GM19035 (cell line): ENCODE measurements around the gene ZNF701.
"Not testable (repeated sequence)": the region's sequence is repeated elsewhere in the genome, so short reads cannot be mapped to it uniquely, and the experiment has no call there.

Source experiments
- ATAC-seq: cut with Tn5 transposase; IDR thresholded peaks from one replicate; pipeline ENCODE4 v1.9.1; 2021; ENCODE audit not compliant: unreplicated experiment

ZNF701 gene

DNA sequence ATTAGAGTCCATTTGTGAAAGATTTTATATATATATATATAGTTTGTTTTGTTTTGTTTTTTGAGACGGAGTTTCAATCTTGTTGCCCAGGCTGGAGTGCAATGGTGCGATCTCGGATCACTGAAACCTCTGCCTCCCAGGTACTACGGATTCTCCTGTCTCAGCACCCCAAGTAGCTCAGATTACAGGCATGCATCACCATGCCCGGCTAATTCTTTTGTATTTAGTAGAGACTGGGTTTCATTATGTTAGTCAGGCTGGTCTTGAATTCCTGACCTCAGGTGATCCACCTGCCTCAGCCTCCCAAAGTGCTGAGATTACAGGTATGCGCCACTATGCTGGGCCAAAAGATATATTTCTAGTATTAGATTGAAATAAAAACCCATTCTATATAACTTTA, 4.0 kb upstream of the ZNF701 start:
- no peak for ATAC-seq

DNA sequence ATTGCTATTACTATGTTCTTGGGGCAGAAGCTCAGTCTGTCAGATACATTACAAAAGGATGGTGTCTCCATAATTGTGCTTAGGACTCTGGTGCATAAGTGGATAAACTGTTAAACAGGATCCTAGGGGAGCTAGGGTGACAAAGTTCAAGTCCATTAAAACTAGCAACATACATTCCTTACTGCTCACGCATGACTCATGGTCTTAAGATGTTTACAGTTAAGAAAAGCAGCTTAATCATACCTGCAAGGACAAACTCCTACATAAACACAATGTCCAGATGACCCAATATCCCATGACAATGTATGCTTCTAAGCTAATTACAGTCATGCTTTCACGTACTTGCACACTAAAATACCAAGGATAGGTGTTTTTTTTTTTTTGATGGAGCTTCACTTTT, 3.5 kb upstream of the ZNF701 start:
- ATAC-seq: no peak

DNA sequence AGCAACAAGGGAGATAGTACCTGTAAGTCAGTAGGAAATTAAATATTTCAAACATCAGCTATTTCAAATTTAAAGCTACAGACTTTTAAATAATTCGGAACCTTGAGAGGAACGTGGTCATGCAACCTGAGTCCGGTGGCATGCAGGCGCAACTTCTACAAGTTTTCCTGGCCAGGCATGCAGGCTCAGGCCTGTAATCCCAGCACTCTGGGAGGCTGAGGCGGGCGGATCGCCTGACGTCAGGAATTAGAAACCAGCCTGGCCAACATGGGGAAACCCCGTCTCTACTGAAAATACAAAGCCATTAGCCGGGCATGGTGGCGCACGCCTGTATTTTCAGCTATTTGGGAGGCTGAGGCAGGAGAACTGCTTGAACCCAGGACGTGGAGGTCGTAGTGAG, 2.2 kb upstream of the ZNF701 start:
- no peak for ATAC-seq

DNA sequence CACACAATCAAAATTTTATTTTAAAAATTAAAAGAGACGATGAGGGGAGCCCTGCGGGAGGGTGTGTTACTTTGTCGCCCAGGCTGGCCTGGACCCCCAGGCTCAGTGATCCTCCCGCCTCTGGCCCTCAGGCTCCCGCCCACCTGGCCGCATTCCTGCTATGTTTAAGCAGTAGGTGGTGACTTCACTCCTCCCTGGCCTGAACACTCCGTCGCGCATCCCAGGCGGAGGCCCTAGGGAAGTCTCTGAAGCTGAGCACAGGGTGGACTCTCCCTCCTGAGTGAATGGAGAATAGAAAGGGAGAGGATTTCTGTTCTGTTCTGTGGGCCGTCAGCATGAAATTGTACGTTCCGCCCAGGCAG, 468 bp upstream of the ZNF701 start:
- ATAC-seq: peak; percentile 11

DNA sequence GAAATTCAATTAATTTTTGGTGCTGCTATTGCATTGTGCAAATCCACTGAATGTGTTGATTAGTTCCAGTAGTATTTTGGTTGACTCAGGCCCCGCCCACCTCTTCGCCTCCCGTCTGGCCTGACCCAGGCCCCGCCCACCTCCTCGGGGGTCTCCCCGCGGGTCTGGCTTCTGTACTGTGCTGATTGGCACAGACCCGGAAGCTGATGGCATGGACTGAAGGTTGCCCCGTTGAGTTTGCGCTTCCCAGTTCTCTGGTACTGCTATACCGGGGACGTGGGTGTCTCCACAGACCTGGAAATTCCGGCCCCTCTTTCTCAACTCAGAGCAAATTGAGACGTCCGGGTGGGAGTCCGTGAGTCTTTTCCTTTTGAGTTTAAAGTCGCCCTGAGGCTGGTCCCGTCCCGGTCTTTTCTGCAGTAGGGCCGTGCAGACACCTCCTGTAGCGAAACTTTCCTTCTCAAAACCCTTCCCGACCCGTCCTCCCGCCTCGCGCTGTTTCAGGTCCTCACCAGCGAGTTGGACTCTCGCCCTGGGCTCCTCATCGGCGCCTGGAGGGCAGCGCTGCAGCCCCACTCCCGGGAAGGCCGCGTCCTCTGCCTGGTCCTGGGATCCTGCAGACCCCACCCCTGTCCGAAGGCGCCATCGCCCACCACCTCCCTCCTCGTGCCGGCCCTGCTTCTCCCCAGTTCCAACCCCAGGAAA, 14.8 kb downstream of the ZNF701 start:
- no peak for ATAC-seq

DNA sequence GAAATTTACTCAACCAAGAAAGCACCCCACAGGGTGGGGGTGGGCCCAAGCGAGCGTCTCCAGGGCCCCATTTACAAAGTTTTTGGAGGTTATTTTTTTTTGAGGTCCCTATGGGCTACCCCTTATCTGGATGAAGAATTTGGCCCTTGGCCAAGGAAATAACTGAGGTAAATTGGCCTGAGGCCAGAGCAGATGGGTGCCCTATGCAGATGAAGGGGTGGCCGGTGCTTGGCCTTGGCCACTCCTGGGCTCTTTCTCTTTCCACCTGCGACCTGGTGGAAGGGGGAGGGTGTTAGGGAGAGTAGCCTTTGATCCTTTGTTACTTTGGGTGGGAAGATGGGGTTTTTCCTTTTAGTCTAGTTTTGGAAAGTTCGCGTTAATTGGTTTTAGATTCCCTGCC, 15.5 kb downstream of the ZNF701 start:
- no peak for ATAC-seq

DNA sequence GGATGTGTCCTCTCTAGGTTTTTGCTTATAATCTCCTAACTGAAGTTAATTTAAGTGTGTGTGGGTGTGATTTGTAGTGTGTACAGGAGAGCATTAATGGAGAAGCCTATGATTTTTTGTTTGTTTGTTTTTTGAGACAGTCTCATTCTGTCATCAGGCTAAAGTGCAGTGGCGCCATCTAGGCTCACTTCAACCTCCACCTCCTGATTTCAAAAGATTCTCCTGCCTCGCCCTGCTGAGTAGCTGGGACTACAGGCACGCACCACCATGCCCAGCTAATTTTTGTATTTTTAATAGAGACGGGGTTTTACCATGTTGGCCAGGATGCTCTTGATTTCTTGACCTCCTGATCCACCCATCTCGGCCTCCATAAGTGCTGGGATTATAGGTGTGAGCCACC, 20.6 kb downstream of the ZNF701 start:
- no peak for ATAC-seq

DNA sequence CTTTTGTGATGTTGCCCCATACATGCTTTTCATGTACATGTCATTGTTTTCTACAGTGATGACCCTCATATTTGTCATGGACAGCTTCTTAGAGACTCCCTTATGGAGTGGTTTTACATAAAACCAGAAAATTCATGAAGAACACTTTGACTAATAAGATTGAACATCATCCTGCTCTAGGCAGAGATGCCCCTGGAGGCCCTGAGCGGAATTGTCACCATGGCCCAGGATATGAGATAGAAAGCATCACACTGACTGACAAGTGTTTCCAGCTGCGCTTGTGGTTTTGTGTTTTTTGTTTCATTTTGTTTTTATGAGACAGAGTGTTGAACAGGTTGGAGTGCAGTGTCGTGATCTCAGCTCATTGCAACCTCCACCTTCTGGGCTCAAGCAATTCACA, 22.2 kb downstream of the ZNF701 start:
- ATAC-seq: no peak

DNA sequence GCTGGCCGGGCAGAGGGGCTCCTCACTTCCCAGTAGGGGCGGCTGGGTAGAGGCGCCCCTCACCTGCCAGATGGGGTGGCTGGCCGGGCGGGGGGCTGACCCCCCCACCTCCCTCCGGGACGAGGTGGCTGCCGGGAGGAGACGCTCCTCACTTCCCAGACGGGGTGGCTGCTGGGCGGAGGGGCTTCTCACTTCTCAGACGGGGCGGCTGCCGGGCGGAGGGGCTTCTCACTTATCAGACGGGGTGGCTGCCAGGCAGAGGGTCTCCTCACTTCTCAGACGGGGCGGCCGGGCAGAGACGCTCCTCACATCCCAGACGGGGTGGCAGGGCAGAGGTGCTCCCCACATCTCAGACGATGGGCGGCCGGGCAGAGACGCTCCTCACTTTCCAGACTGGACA, 23.4 kb downstream of the ZNF701 start:
- not testable (repeated sequence) for ATAC-seq

DNA sequence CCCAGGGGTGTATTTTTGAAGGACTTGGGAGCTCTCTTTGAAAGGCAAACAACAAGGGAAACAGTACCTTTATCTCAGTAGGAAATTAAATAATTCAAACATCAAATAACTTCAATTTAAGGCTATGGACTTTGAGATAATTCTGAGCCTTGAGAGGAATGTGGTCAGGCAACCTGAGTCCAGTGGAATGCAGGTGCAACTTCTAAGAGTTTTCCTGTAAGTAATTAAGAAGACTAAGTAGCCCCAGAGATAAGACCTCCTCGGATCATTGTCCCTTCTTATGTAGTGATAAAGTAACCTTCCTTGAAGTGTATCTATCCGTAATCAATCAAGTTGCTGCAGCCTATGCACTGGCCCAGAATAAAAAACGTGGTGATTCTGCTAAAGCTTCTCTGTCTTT, 29.2 kb downstream of the ZNF701 start:
- ATAC-seq: no peak

DNA sequence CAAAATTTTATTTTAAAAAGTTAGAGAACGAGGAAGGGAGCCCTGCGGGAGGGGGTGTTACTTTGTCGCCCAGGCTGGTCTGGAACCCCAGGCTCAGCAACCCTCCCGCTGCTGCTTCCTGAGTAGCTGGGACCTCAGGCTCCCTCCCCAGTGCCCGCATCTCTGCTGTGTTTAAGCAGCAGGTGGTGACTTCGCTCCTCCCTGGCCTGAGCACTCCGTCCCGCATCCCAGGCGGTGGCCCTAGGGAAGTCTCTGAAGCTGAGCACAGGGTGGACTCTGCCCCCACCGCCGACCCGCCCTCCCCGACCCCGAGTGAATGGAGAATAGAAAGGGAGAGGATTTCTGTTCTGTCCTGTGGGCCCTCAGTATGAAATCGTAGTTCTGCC, 30.5 kb downstream of the ZNF701 start:
- peak; percentile 19 for ATAC-seq

DNA sequence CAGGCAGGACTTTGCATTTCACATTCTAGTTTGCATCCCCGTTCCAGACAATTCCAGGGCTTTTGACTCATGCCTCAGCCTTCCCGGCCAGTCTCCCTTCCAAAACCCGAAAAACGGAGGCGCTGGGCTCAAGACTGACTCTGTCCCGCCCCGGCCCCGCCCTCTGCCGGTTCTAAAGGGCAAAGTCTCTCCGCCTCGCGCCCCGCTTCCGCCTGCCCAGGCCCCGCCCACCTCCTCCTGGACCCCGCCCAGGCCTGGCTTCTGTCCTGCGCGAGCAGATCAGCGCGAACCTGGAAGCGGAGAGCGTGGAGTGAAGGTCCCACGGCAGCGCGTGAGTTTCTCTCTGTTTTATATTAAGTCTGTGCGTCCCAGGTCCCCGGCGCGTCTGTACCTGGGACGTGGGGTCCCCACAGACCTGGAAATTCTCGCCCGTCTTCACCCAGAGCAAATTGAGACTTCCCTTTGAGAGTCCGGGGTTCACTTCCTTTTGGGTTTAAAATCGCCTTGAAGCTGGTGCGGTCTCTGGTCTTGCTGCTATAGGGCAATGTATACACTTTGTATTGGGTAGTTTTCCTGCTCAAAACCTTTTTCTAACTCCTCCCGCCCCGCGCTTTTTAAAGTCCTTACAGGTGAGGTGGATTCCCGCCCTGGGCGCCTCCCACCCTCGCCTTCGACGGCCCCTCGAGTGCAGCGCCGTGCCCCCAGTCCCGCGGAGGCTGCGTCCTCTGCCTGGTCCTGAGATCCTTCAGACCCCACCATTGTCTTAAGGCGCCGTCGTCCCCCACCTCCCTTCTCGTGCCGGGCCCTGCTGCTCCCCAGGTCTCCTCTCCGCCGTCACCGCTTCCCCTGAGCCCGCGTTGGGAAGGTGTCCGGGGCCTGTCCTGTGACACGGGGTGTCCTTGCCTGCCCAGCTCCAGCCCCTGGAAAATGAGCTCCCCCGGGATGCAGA, 31.2 kb downstream of the ZNF701 start:
- peak; percentile 91 for ATAC-seq

DNA sequence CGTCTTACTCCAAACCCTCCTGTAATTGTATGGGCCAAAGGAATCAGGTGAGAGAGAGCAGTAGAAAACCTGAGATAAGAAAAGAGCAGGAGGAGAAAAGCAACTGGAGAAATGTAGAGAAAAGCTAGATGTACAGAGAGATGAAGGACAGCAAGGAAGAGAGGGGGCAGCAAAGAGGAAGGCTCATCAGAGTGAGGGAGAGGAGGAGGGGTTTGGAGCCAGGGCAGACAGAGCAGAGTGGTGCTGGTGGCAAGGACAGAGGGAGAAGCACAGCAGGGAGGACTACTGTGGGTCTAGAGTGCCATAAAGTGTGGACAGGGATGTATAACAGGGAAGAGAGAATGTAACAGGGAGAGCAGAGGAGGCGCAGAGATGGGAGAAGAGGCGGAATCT, 31.9 kb downstream of the ZNF701 start:
- ATAC-seq: not testable (repeated sequence)

DNA sequence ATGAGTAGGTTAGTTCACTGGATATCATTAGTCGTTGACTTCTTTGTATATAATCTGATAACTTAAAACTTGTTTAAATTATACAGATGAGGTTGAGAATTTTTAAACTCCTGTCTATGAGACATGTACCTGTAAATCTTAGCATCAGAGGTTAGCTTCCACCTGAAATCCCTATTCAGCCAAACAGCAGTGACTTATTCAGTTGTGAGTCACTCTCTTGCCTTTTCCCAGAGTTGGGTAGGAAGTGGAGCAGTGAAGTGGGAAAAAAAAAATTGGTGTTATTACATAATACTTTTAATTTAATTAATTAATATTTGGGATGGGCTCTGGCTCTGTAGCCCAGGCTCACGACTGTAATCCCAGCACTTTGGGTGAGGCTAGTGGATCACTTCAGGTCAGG, 32.9 kb downstream of the ZNF701 start:
- ATAC-seq: no peak

DNA sequence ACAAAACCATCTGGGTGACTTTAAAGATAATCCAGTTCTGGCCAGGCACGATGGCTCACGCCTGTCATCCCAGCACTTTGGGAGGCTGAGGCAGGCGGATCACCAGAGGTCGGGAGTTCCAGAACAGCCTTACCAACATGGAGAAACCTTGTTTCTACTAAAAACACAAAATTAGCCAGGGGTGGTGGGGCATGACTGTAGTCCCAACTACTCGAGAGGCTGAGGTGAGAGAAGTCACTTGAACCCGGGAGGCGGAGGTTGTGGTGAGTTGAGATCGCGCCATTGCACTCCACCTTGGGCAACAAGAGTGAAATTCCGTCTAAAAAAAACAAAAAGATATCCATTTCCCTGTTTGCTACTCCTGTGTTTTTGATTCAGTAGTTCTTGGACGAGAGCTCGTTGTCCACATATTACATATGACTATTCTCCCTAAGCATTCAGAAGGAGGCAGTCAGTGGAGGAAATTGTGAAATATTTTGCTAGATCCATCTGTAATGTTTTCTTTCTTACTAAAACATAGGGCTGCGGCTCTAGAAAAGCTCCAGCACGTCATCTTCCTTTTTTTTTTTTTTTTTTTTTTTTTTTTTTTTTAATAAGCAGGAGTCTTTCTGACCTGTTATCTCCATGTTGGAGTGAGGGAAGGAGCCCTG, 33.6 kb downstream of the ZNF701 start:
- no peak for ATAC-seq

DNA sequence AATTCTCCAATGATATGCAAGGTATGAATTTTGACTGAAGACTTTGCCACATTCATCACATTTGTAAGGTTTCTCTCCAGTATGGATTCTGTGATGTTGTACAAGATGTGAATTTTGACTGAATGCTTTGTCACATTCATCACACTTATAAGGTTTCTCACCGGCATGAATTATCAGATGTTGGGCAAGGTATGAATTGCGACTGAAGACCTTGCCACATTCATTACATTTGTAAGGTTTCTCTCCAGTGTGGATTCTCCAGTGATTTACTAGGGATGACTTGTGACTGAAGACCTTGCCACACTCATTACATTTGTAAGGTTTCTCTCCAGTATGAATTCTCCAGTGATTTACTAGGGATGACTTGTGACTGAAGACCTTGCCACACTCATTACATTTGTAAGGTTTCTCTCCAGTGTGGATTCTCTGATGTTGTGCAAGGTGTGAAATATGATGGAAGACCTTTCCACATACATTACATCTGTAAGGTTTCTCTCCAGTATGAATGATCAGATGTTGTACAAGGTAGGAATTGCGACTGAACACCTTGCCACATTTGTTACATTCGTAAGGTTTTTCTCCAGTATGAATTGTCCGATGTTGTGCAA, 43.3 kb downstream of the ZNF701 start:
- no peak for ATAC-seq

DNA sequence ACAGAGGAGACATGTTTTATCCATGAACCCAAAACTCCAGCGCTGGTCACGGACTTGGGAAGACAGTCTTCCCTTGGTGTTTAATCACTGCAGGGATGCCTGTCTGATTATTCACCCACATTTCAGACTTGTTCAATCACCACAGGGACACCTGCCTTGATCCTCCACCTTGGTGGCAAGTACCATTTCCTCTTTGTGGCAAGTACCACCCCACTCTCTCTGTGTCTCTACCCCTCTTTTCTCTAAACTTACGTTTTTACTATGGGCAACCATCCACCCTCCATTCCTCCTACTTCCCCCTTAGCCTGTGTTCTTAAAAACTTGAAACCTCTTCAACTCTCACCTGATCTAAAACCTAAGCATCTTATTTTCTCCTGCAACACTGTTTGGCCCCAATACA, 51.3 kb downstream of the ZNF701 start:
- no peak for ATAC-seq

DNA sequence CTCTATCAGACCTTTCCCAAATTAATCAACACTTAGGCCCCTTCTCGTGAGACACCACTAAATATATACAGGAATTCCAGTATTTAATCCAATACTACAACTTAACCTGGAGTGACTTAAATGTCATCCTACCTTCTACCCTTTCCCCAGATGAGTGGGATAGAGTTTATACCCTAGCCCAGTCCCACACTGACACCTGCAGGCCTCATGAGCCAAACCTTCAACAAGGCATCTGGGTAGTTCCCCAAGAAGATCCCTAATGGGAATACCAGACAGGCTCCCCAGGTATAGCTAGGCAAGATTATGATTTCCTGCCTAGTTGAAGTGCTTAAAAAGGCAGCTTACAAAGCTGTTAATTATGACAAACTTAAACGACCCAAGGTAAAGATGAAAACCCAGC, 52.2 kb downstream of the ZNF701 start:
- ATAC-seq: no peak

DNA sequence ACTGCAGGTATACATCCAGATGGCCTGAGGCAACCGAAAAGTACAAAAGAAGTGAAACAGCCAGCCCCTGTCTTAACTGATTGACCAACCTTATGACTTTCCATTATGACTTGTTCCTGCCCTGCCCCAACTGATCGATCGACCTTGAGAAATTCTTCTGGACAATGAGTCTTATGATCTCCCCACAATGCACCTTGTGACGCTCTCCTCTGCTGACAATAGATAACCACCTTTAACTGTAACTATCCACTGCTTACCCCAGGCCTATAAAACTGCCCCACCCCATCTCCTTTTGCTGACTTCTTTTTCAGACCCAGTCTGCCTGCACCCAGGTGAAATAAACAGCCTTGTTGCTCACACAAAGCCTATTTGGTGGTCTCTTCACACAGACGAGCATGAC, 56.8 kb downstream of the ZNF701 start:
- no peak for ATAC-seq

DNA sequence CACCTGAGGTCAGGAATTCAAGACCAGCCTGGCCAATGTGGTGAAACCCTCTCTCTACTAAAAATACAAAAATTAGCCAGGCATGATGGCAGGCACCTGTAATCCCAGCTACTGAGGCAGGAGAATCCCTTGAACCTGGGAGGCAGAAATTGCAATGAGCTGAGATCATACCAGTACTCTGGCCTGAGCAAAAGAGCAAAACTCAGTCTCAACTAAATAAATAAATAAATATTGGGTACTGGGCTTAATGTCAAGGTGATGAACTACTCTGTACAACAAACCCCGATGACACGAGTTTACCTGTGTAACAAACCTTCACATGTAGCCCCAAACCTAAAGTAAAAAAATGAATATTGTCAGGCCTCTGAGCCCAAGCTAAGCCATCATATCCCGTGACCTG, 57.4 kb downstream of the ZNF701 start:
- not testable (repeated sequence) for ATAC-seq

DNA sequence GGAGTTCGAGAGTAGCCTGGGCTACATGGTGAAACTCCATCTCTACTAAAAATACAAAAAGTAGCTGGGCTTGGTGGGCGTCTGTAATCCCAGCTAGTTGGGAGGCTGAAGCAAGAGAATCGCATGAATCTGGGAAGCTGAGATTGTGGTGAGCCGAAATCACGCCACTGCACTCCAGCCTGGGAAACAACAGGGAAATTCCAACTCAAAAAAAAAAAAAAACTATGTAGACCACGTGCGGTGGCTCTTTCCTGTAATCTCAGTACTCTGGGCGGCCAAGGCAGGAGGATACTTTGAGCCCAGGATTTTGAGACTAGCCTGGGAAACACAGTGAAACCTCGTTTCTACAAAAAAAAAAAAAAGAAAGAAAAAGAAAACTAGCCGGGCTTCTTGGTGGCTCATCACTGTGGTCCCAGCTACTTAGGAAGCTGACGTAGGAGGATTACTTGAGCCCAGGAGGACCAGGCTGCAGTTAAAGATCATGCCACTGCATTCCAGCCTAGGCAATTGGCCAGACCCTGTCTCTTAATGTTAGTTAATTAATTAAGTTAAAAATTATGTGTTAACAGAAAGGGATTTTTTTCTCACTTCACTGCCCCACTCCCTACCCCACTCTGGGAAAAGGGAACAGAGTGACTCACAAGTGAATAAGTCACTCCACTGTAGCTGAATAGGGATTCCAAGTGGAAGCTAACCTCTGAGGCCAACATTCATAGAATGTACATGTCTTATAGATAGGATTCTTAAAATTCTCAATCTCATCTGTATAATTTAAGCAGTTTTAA, 65.9 kb downstream of the ZNF701 start:
- ATAC-seq: no peak
